GM10266 (cell line): ENCODE data around the gene WDR82.
"Not testable (repeated sequence)": the region's sequence is repeated elsewhere in the genome, so short reads cannot be mapped to it uniquely, and the experiment has no call there.

Experiments used
- DNase-seq: peaks from one replicate; pipeline ENCODE4 v3.0.0; 2012; ENCODE audit errors: extremely low spot score
- CTCF ChIP-seq: IDR thresholded peaks from 2 replicates; pipeline ENCODE4 v1.5.1; 2012; ENCODE audit warnings: mild to moderate bottlenecking, low read depth; ENCODE audit not compliant: control insufficient read depth, insufficient read depth; ENCODE audit errors: missing control alignments

The WDR82 gene

GRCh38 chr3:52283306-52283705, 4.9 kb upstream of the WDR82 start:
- DNase-seq = no peak
- no peak for TF ChIP-seq CTCF

GRCh38 chr3:52281981-52282801, 3.7 kb upstream of the WDR82 start:
- TF ChIP-seq CTCF = no peak
- DNase-seq = no peak

- DNase-seq = no peak
- TF ChIP-seq CTCF = no peak
Measured at GRCh38 chr3:52280050-52280461, 1.6 kb upstream of the WDR82 start.

- TF ChIP-seq CTCF = no peak
- DNase-seq = no peak
Measured at GRCh38 chr3:52279596-52279995, 1.1 kb upstream of the WDR82 start.

- DNase-seq = peak; percentile 58
- TF ChIP-seq CTCF = peak; percentile 14
Measured at GRCh38 chr3:52277972-52278509, 408 bp downstream of the WDR82 start.

GRCh38 chr3:52277071-52277964, 1.1 kb downstream of the WDR82 start:
- peak; percentile 67 for DNase-seq

GRCh38 chr3:52274781-52275180, 3.7 kb downstream of the WDR82 start:
- DNase-seq = not testable (repeated sequence)

More at GRCh38 chr3:52277071-52277964, 1.1 kb downstream of the WDR82 start:
- no peak for TF ChIP-seq CTCF
